Uterus (tissue), 2 donors: ENCODE measurements around the gene PKNOX2.

Source experiments
- CTCF ChIP-seq, 4 experiments: fragments of 200-600 bp in 2 of 4; fragments of 450-650 bp in 2 of 4; sonication (generic) in 2 of 4; IDR thresholded peaks; one replicate each; pipeline ENCODE4 v1.5.1; 2016 to 2019; ENCODE audit warnings: antibody characterized with exemption in 4 of 4, mild to moderate bottlenecking in 2 of 4, moderate library complexity in 1 of 4
- POLR2A ChIP-seq, 2 donors: fragments of 450-650 bp; IDR thresholded peaks; one replicate each; pipeline ENCODE4 v1.6.1; 2016; ENCODE audit warnings: antibody characterized with exemption in 2 of 2, mild to moderate bottlenecking in 1 of 2, moderate library complexity in 1 of 2

- TF ChIP-seq POLR2A (IDR thresholded peaks at IDR 0.05) (no peak), CTCF (IDR thresholded peaks at IDR 0.05) (no peak)
Measured at GRCh38 chr11:125228445-125228844, 63.9 kb downstream of the PKNOX2 start.
